ENCODE measurements around the gene SERTAD2.

GRCh38 chr2:64630752-64631151 is 23.0 kb downstream of the SERTAD2 start:
- no peak for TF ChIP-seq MAZ (IDR thresholded peaks at IDR 0.05; ENCODE audit: borderline replicate concordance, low read depth, low read length)
- TF ChIP-seq CTCF (conservative IDR thresholded peaks at IDR 0.05; ENCODE audit: low read depth, low read length) = no peak
- TF ChIP-seq RFX5 (IDR thresholded peaks at IDR 0.05; ENCODE audit: low read depth, low read length) = no peak
- no peak for TF ChIP-seq BHLHE40 (IDR thresholded peaks at IDR 0.05; ENCODE audit: low read depth, low read length)
- TF ChIP-seq RAD21 (IDR thresholded peaks at IDR 0.05; ENCODE audit: low read length) = no peak
- no peak for TF ChIP-seq POLR2A (IDR thresholded peaks at IDR 0.05; ENCODE audit: low read depth, low read length)
- TF ChIP-seq RCOR1 (IDR thresholded peaks at IDR 0.05; ENCODE audit: insufficient replicate concordance, low read length) = no peak
- TF ChIP-seq SMC3 (IDR thresholded peaks at IDR 0.05; ENCODE audit: low read depth, low read length) = no peak
- no peak for TF ChIP-seq FOS (IDR thresholded peaks at IDR 0.05; ENCODE audit: low read depth, low read length)
- TF ChIP-seq USF2 (IDR thresholded peaks at IDR 0.05; ENCODE audit: low read depth, low read length) = no peak
- TF ChIP-seq CEBPB (IDR thresholded peaks at IDR 0.05; ENCODE audit: low read depth, low read length) = no peak
- TF ChIP-seq CHD1 (IDR thresholded peaks at IDR 0.05; ENCODE audit: low read depth, low read length) = no peak
- TF ChIP-seq ELK1 (IDR thresholded peaks at IDR 0.05; ENCODE audit: borderline replicate concordance, low read depth, low read length) = no peak
